C4-2B (cell line): Measurements from ENCODE around the gene COL26A1.

Experiments used
- CTCF ChIP-seq: fragments of 450-650 bp; conservative IDR thresholded peaks from 2 replicates; pipeline ENCODE4 v1.5.1; 2017; ENCODE audit warnings: mild to moderate bottlenecking
- ZFX ChIP-seq: fragments of 450-650 bp; IDR thresholded peaks from 2 replicates; pipeline ENCODE4 v1.6.1; 2017

GRCh38 chr7:101453617-101454016 is 90.9 kb downstream of the COL26A1 start:
- no peak for TF ChIP-seq CTCF
- TF ChIP-seq ZFX: no peak
